ENCODE data around the gene KLHL5. TPM values are rescaled to one million over a fixed set of nuclear protein-coding genes. Genes with fewer than 3 reads are reported as not detected.

The KLHL5 gene
- total RNA-seq, 4 donors from 2014 or later, result 54.6 to 77.5 (median 64.7) TPM

- TF ChIP-seq CTCF (IDR thresholded peaks at IDR 0.05; ENCODE audit: low read depth), result no peak
Observed at GRCh38 chr4:39036172-39036571, 25.9 kb upstream of the KLHL5 start.

GRCh38 chr4:39037491-39037825, 24.6 kb upstream of the KLHL5 start:
- TF ChIP-seq CTCF (IDR thresholded peaks at IDR 0.05; ENCODE audit: low read depth), result no peak

DNA sequence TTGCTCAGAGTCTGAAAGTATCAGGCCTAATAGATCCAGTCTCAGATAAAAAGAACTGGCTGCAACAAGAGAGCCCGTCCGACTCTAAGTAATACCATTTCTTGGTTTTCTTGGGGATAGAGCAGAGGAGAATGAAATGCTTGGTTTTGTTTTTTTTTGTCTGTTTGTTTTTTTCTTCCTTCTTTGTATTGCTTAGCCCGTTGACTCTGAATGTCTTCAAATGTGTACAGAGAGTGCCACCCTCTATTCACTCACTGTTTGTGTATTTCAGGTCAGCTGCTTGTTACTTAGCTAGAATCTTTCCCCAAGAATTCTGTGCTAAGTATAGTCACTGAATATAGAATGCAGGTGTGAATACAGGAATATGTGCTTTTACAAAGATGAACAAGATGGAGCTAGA, 24.1 kb upstream of the KLHL5 start:
- no peak for TF ChIP-seq CTCF (IDR thresholded peaks at IDR 0.05; ENCODE audit: low read depth)

- no peak for TF ChIP-seq CTCF (IDR thresholded peaks at IDR 0.05; ENCODE audit: low read depth)
Observed at GRCh38 chr4:39039108-39039507, 22.9 kb upstream of the KLHL5 start.

DNA sequence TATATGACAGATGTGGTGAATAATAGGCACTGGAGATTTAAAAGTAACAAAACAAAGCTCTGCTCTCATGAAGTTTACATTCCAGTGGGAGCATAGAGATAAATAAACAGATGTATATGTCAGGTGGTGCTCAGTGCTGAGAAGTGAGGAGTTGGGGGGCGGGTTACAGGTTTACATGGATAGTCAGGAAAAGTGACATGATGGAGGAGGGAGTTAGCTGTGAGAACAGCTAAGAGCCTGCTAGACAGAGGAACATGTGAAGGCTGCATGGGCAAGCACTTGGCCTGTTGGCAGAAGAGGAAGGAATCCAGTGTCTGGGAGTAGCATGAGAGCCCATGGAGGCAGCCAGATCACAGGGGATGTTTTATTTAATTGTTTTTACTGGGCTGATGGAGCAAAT, 19.7 kb upstream of the KLHL5 start:
- TF ChIP-seq CTCF (IDR thresholded peaks at IDR 0.05; ENCODE audit: low read depth), result no peak

GRCh38 chr4:39043058-39043860, 18.8 kb upstream of the KLHL5 start:
- no peak for TF ChIP-seq CTCF (IDR thresholded peaks at IDR 0.05; ENCODE audit: low read depth)

GRCh38 chr4:39043861-39044363, 18.1 kb upstream of the KLHL5 start:
- TF ChIP-seq CTCF (IDR thresholded peaks at IDR 0.05; ENCODE audit: low read depth), result no peak

Measured in subcutaneous adipose tissue (tissue), 4 donors.